Suprapubic skin (tissue), 4 donors: Measurements from ENCODE around the gene JOSD2. TPM values are rescaled to one million over a fixed set of nuclear protein-coding genes. Genes with fewer than 3 reads are reported as not detected.

ENCODE experiments used
- DNase-seq, 2 donors: peaks; one replicate each; pipeline ENCODE4 v3.0.0-alpha.2; 2019; ENCODE audit warnings: low spot score in 2 of 2
- H3K27ac ChIP-seq: fragments of 200-600 bp; sonication (generic); one replicate; pipeline ENCODE4 v1.5.1; 2019
- H3K27me3 ChIP-seq: fragments of 200-600 bp; sonication (generic); one replicate; pipeline ENCODE4 v1.5.1; 2019
- H3K36me3 ChIP-seq: fragments of 200-600 bp; sonication (generic); one replicate; pipeline ENCODE4 v1.5.1; 2019
- H3K4me1 ChIP-seq: fragments of 200-600 bp; sonication (generic); one replicate; pipeline ENCODE4 v1.5.1; 2019
- H3K4me3 ChIP-seq: fragments of 200-600 bp; sonication (generic); one replicate; pipeline ENCODE4 v1.5.1; 2019; ENCODE audit warnings: mild to moderate bottlenecking
- H3K9me3 ChIP-seq: fragments of 200-600 bp; sonication (generic); one replicate; pipeline ENCODE4 v1.5.1; 2019
- CTCF ChIP-seq, 2 donors: fragments of 200-600 bp in 1 of 2; fragments of 450-650 bp in 1 of 2; sonication (generic) in 1 of 2; IDR thresholded peaks; one replicate each; pipeline ENCODE4 v1.5.1; 2016 to 2019; ENCODE audit warnings: antibody characterized with exemption in 2 of 2, mild to moderate bottlenecking in 1 of 2, moderate library complexity in 1 of 2
- EP300 ChIP-seq: sonication (generic); formaldehyde crosslinking; IDR thresholded peaks from one replicate; pipeline ENCODE4 v1.6.1; 2017; ENCODE audit warnings: antibody characterized with exemption
- POLR2A ChIP-seq, 2 donors: fragments of 450-650 bp; IDR thresholded peaks; one replicate each; pipeline ENCODE4 v1.6.1; 2017; ENCODE audit warnings: antibody characterized with exemption in 2 of 2, mild to moderate bottlenecking in 2 of 2, moderate library complexity in 2 of 2
- POLR2AphosphoS5 ChIP-seq, 3 donors: sonication (generic); formaldehyde crosslinking; IDR thresholded peaks; one replicate each; pipeline ENCODE4 v1.6.1; 2017; ENCODE audit warnings: antibody characterized with exemption in 3 of 3
- WGBS: methylation state at CpG from one replicate; pipeline ENCODE4 v1.1.5; 2018; 5-methylcytosine and 5-hydroxymethylcytosine counted together
- total RNA-seq, 4 donors: library from RNA; depleted of rRNA; stranded (reverse); fragments of >200 nt; gene quantifications; one replicate each; pipeline ENCODE4 v1.1.0, GENCODE V29; 2016

JOSD2 gene
- total RNA-seq, 4 donors from 2014 or later: 9.3 to 31.7 (median 28.7) TPM

- no peak overlapping the region for H3K4me3 ChIP-seq
- 63% methylated on average over 21 of the region's 22 CpGs for WGBS
- DNase-seq: no peak
- no peak overlapping the region for H3K27ac ChIP-seq
- H3K4me1 ChIP-seq: peaks cover 2% of the 10 kb centered on the region
- no peaks in the 10 kb centered on the region for H3K36me3 ChIP-seq
- H3K27me3 ChIP-seq: peaks cover 82% of the 10 kb centered on the region
- TF ChIP-seq POLR2AphosphoS5 (IDR thresholded peaks at IDR 0.05) (no peak), EP300 (no peak), POLR2A (IDR thresholded peaks at IDR 0.05) (no peak), CTCF (IDR thresholded peaks at IDR 0.05) (no peak)
- H3K9me3 ChIP-seq: no peaks in the 10 kb centered on the region
Measured at GRCh38 chr19:50549059-50549926, 38.3 kb upstream of the JOSD2 start.

GRCh38 chr19:50548191-50549058 is 37.4 kb upstream of the JOSD2 start:
- Histone ChIP-seq H3K4me1 (peaks cover 2% of the 10 kb centered on the region), H3K9me3 (no peaks in the 10 kb centered on the region), H3K4me3 (no peak overlapping the region), H3K36me3 (no peaks in the 10 kb centered on the region), H3K27me3 (peaks cover 75% of the 10 kb centered on the region), H3K27ac (no peak overlapping the region)
- TF ChIP-seq CTCF (IDR thresholded peaks at IDR 0.05) (no peak), POLR2A (IDR thresholded peaks at IDR 0.05) (no peak), EP300 (no peak), POLR2AphosphoS5 (IDR thresholded peaks at IDR 0.05) (no peak)
- WGBS: 78% methylated on average over 14 of the region's 45 CpGs
- no peak for DNase-seq

- Histone ChIP-seq H3K4me1 (peaks cover 2% of the 10 kb centered on the region), H3K36me3 (no peaks in the 10 kb centered on the region), H3K9me3 (no peaks in the 10 kb centered on the region), H3K4me3 (no peak overlapping the region), H3K27ac (no peak overlapping the region), H3K27me3 (peaks cover 67% of the 10 kb centered on the region)
- no peak for TF ChIP-seq CTCF (IDR thresholded peaks at IDR 0.05)
- no peak for TF ChIP-seq POLR2AphosphoS5 (IDR thresholded peaks at IDR 0.05)
- no peak for TF ChIP-seq POLR2A (IDR thresholded peaks at IDR 0.05)
- TF ChIP-seq EP300: no peak
- 61% methylated on average over 12 of the region's 18 CpGs for WGBS
- DNase-seq: no peak
Measured at GRCh38 chr19:50547385-50548190, 36.6 kb upstream of the JOSD2 start.

- no peak for TF ChIP-seq CTCF (IDR thresholded peaks at IDR 0.05)
- TF ChIP-seq EP300: no peak
- TF ChIP-seq POLR2A (IDR thresholded peaks at IDR 0.05): no peak
- no peak for TF ChIP-seq POLR2AphosphoS5 (IDR thresholded peaks at IDR 0.05)
- Histone ChIP-seq H3K36me3 (no peaks in the 10 kb centered on the region), H3K27me3 (peaks cover 58% of the 10 kb centered on the region), H3K4me1 (peaks cover 1% of the 10 kb centered on the region), H3K27ac (no peak overlapping the region), H3K9me3 (no peaks in the 10 kb centered on the region), H3K4me3 (no peak overlapping the region)
- no peak for DNase-seq
- WGBS: 72% methylated on average over 13 of the region's 29 CpGs
Measured at GRCh38 chr19:50546527-50547221, 35.7 kb upstream of the JOSD2 start.
